ENCODE measurements around the gene TSSK6. TPM values are rescaled to one million over a fixed set of nuclear protein-coding genes. Genes with fewer than 3 reads are reported as not detected.

The TSSK6 gene
- total and polyA plus RNA-seq, 4 donors = 0.21 to 2.3 (median 1.1) TPM

DNA sequence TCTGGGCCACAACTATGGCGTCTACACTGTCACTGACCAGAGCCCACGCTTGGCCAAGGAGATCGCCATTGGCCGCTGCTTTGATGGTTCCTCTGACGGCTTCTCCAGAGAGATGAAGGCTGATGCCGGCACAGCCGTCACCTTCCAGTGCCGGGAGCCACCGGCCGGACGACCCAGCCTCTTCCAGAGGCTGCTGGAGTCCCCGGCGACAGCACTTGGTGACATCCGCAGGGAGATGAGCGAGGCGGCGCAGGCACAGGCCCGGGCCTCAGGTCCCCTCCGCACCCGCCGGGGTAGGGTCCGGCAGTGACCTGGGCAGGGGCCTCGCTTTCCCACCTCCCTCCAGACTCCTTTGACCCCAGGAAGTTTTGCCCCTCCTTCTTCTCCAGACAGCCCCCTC lies 30.4 kb upstream of the TSSK6 start:
- H3K9ac ChIP-seq (ENCODE audit: low read depth in 1 of 2, low read length in 2 of 2) = no peak overlapping the region
- no peaks in the 10 kb centered on the region for H3K36me3 ChIP-seq (ENCODE audit: control insufficient read depth in 4 of 4, insufficient read depth in 3 of 4, low read depth in 1 of 4, low read length in 3 of 4)
- H3K27me3 ChIP-seq (ENCODE audit: control insufficient read depth in 4 of 4, insufficient read depth in 4 of 4, low read length in 3 of 4) = peaks cover 0 to 6% (median 2%) of the 10 kb centered on the region in 4 donors
- 95% methylated on average over 23 of the region's 23 CpGs for WGBS
- H3K27ac ChIP-seq (ENCODE audit: low read depth in 1 of 2, low read length in 2 of 2) = no peak overlapping the region
- no peaks in the 10 kb centered on the region for H3K9me3 ChIP-seq (ENCODE audit: control insufficient read depth in 4 of 4, low read length in 3 of 4)
- no peak for DNase-seq (ENCODE audit: low spot score)
- H3K4me1 ChIP-seq (ENCODE audit: control insufficient read depth in 4 of 4, insufficient read depth in 4 of 4, low read length in 3 of 4) = peaks cover 0 to 7% (median 4%) of the 10 kb centered on the region in 4 donors
- TF ChIP-seq ATF3 (IDR thresholded peaks at IDR 0.05) (no peak), HNF4A (conservative IDR thresholded peaks at IDR 0.05) (no peak), RAD21 (IDR thresholded peaks at IDR 0.05) (no peak), EGR1 (IDR thresholded peaks at IDR 0.05; ENCODE audit: low read depth in 2 of 2) (no peak), FOXA2 (IDR thresholded peaks at IDR 0.05) (no peak), TAF1 (conservative IDR thresholded peaks at IDR 0.05) (no peak), RXRA (IDR thresholded peaks at IDR 0.05) (no peak), SP1 (IDR thresholded peaks at IDR 0.05) (no peak), JUND (IDR thresholded peaks at IDR 0.05) (no peak), YY1 (IDR thresholded peaks at IDR 0.05) (no peak)
- TF ChIP-seq, protein P1, sequence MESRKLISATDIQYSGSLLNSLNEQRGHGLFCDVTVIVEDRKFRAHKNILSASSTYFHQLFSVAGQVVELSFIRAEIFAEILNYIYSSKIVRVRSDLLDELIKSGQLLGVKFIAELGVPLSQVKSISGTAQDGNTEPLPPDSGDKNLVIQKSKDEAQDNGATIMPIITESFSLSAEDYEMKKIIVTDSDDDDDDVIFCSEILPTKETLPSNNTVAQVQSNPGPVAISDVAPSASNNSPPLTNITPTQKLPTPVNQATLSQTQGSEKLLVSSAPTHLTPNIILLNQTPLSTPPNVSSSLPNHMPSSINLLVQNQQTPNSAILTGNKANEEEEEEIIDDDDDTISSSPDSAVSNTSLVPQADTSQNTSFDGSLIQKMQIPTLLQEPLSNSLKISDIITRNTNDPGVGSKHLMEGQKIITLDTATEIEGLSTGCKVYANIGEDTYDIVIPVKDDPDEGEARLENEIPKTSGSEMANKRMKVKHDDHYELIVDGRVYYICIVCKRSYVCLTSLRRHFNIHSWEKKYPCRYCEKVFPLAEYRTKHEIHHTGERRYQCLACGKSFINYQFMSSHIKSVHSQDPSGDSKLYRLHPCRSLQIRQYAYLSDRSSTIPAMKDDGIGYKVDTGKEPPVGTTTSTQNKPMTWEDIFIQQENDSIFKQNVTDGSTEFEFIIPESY (IDR thresholded peaks at IDR 0.05) = no peak
- TF ChIP-seq, protein P2, sequence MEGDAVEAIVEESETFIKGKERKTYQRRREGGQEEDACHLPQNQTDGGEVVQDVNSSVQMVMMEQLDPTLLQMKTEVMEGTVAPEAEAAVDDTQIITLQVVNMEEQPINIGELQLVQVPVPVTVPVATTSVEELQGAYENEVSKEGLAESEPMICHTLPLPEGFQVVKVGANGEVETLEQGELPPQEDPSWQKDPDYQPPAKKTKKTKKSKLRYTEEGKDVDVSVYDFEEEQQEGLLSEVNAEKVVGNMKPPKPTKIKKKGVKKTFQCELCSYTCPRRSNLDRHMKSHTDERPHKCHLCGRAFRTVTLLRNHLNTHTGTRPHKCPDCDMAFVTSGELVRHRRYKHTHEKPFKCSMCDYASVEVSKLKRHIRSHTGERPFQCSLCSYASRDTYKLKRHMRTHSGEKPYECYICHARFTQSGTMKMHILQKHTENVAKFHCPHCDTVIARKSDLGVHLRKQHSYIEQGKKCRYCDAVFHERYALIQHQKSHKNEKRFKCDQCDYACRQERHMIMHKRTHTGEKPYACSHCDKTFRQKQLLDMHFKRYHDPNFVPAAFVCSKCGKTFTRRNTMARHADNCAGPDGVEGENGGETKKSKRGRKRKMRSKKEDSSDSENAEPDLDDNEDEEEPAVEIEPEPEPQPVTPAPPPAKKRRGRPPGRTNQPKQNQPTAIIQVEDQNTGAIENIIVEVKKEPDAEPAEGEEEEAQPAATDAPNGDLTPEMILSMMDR (IDR thresholded peaks at IDR 0.05; ENCODE audit: low read depth, low read length, missing input control) = no peak
- TF ChIP-seq, protein P3, sequence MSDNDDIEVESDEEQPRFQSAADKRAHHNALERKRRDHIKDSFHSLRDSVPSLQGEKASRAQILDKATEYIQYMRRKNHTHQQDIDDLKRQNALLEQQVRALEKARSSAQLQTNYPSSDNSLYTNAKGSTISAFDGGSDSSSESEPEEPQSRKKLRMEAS (IDR thresholded peaks at IDR 0.05) = no peak
- H3K4me3 ChIP-seq (ENCODE audit: low read depth in 1 of 3, low read length in 3 of 3) = no peak overlapping the region

DNA sequence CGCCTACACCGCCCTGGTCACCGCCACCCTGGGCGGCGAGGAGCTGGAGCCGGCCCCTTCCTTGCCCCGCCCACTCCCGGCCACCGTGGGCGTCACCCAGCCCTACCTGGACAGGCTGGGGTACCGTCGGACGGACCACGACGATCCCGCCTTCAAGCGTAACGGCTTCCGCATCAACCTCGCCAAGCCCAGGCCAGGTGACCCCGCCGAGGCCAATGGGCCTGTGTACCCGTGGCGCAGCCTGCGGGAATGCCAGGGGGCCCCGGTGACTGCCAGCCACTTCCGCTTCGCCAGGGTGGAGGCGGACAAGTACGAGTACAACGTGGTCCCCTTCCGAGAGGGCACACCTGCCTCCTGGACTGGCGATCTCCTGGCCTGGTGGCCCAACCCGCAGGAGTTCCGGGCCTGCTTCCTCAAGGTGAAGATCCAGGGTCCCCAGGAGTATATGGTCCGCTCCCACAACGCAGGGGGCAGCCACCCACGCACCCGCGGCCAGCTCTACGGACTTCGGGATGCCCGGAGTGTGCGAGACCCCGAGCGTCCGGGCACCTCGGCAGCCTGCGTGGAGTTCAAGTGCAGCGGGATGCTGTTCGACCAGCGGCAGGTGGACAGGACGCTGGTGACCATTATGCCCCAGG lies 29.7 kb upstream of the TSSK6 start:
- no peak overlapping the region for H3K27ac ChIP-seq (ENCODE audit: low read depth in 1 of 2, low read length in 2 of 2)
- TF ChIP-seq ATF3 (IDR thresholded peaks at IDR 0.05) (no peak), HNF4G (IDR thresholded peaks at IDR 0.05) (no peak)
- TF ChIP-seq, protein P2 (IDR thresholded peaks at IDR 0.05; ENCODE audit: low read depth, low read length, missing input control) = no peak
- peaks cover 0 to 6% (median 2%) of the 10 kb centered on the region in 4 donors for H3K27me3 ChIP-seq (ENCODE audit: control insufficient read depth in 4 of 4, insufficient read depth in 4 of 4, low read length in 3 of 4)
- no peaks in the 10 kb centered on the region for H3K36me3 ChIP-seq (ENCODE audit: control insufficient read depth in 4 of 4, insufficient read depth in 3 of 4, low read depth in 1 of 4, low read length in 3 of 4)
- H3K9me3 ChIP-seq (ENCODE audit: control insufficient read depth in 4 of 4, low read length in 3 of 4) = peaks cover 0 to 3% (median 0%) of the 10 kb centered on the region in 4 donors
- H3K4me3 ChIP-seq (ENCODE audit: low read depth in 1 of 3, low read length in 3 of 3) = no peak overlapping the region
- no peak for DNase-seq (ENCODE audit: low spot score)
- H3K9ac ChIP-seq (ENCODE audit: low read depth in 1 of 2, low read length in 2 of 2) = no peak overlapping the region
- WGBS = 90% methylated on average over 53 of the region's 53 CpGs
- peaks cover 0 to 9% (median 4%) of the 10 kb centered on the region in 4 donors for H3K4me1 ChIP-seq (ENCODE audit: control insufficient read depth in 4 of 4, insufficient read depth in 4 of 4, low read length in 3 of 4)

All from liver (tissue), 9 donors.